Thoracic aorta (tissue), 2 donors: ENCODE data around the gene MRM1. TPM values are rescaled to one million over a fixed set of nuclear protein-coding genes. Genes with fewer than 3 reads are reported as not detected.

Experiments
- ATAC-seq: fragments of 150-250 bp; one replicate; pipeline ENCODE4 v1.8.0; 2017; ENCODE audit warnings: low read depth; ENCODE audit not compliant: insufficient number of reproducible peaks, low FRiP score
- DNase-seq: peaks from one replicate; pipeline ENCODE4 v3.0.0-alpha.2; 2020; ENCODE audit warnings: low spot score
- H3K27ac ChIP-seq, 2 donors: fragments of 200-600 bp; sonication (generic); 1 replicate in 1 of 2; 2 replicates in 1 of 2; pipeline ENCODE4 v1.5.1; 2016; ENCODE audit warnings: mild to moderate bottlenecking in 2 of 2, moderate library complexity in 2 of 2
- H3K27me3 ChIP-seq: fragments of 200-600 bp; sonication (generic); replicated peaks from 2 replicates; pipeline ENCODE4 v1.6.0; 2016; ENCODE audit warnings: mild to moderate bottlenecking; ENCODE audit not compliant: insufficient read depth
- H3K36me3 ChIP-seq: fragments of 200-600 bp; sonication (generic); one replicate; pipeline ENCODE4 v1.5.1; 2016
- H3K4me1 ChIP-seq, 2 donors: fragments of 200-600 bp; sonication (generic); 1 replicate in 1 of 2; 2 replicates in 1 of 2; pipeline versions ENCODE4 v1.5.1 to v1.6.0; 2016; ENCODE audit warnings: low read depth in 2 of 2, mild to moderate bottlenecking in 1 of 2; ENCODE audit not compliant: control insufficient read depth in 1 of 2
- H3K4me3 ChIP-seq: fragments of 200-600 bp; sonication (generic); 2 replicates; pipeline ENCODE4 v1.5.1; 2016; ENCODE audit warnings: mild to moderate bottlenecking
- H3K9me3 ChIP-seq: fragments of 200-600 bp; sonication (generic); 2 replicates; pipeline ENCODE4 v1.5.1; 2016
- total RNA-seq, 2 donors: library from RNA; depleted of rRNA; stranded (reverse); fragments of >200 nt; gene quantifications; one replicate each; pipeline versions ENCODE4 v1.1.0 to v1.2.3, GENCODE V29; 2016
- TF ChIP-seq, protein P1 (sequence below): fragments of 200-600 bp; sonication (generic); IDR thresholded peaks from one replicate; pipeline ENCODE4 v1.5.1; 2019; ENCODE audit warnings: antibody characterized with exemption

MRM1 gene, protein sequence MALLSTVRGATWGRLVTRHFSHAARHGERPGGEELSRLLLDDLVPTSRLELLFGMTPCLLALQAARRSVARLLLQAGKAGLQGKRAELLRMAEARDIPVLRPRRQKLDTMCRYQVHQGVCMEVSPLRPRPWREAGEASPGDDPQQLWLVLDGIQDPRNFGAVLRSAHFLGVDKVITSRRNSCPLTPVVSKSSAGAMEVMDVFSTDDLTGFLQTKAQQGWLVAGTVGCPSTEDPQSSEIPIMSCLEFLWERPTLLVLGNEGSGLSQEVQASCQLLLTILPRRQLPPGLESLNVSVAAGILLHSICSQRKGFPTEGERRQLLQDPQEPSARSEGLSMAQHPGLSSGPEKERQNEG
- 1 to 10 TPM; 3.8 to 3.9 TPM for total RNA-seq

- ATAC-seq (peak; percentile 64), DNase-seq (peak; percentile 82)
- Histone ChIP-seq H3K9me3 (no peaks in the 10 kb centered on the region), H3K27me3 (no peaks in the 10 kb centered on the region), H3K4me1 (peaks cover 16 to 22% of the 10 kb centered on the region in 2 donors), H3K36me3 (no peaks in the 10 kb centered on the region), H3K27ac (peak within 1 kb of the TSS; percentile 75 to 83), H3K4me3 (peak within 1 kb of the TSS; percentile 79)
- TF ChIP-seq, protein P1, sequence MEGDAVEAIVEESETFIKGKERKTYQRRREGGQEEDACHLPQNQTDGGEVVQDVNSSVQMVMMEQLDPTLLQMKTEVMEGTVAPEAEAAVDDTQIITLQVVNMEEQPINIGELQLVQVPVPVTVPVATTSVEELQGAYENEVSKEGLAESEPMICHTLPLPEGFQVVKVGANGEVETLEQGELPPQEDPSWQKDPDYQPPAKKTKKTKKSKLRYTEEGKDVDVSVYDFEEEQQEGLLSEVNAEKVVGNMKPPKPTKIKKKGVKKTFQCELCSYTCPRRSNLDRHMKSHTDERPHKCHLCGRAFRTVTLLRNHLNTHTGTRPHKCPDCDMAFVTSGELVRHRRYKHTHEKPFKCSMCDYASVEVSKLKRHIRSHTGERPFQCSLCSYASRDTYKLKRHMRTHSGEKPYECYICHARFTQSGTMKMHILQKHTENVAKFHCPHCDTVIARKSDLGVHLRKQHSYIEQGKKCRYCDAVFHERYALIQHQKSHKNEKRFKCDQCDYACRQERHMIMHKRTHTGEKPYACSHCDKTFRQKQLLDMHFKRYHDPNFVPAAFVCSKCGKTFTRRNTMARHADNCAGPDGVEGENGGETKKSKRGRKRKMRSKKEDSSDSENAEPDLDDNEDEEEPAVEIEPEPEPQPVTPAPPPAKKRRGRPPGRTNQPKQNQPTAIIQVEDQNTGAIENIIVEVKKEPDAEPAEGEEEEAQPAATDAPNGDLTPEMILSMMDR: peak; percentile 5
Measured at GRCh38 chr17:36601303-36602029, at the start of gene MRM1. Gene MRM1 (plus strand): TSS chr17:36601583. CDS start chr17:36601811, 228 bp downstream.

DNA sequence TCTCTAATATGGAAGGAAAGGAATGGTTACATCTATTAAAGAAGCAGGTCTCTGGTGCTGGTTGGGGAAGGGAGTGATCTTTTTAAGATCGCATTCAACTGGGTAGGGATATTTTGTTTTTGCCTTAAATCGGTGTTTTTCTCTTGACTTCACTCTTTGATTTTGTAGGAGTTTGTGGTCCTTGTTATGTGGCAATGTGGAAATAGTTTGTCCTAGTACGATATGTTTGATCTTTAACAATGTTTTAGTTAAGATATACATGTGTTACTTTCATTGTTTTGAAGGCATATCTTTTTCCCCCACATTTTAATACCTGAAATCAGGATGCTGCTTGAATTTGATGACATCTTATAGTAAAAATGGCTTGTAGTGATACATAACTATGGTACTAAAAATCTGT is 47.9 kb upstream of the MRM1 start:
- ATAC-seq: no peak
- Histone ChIP-seq H3K36me3 (peaks cover 30% of the 10 kb centered on the region), H3K9me3 (no peaks in the 10 kb centered on the region), H3K4me1 (peaks cover 12 to 57% of the 10 kb centered on the region in 2 donors), H3K27me3 (no peaks in the 10 kb centered on the region), H3K4me3 (no peak overlapping the region), H3K27ac (no peak overlapping the region)
- TF ChIP-seq, protein P1: no peak
- DNase-seq: no peak

DNA sequence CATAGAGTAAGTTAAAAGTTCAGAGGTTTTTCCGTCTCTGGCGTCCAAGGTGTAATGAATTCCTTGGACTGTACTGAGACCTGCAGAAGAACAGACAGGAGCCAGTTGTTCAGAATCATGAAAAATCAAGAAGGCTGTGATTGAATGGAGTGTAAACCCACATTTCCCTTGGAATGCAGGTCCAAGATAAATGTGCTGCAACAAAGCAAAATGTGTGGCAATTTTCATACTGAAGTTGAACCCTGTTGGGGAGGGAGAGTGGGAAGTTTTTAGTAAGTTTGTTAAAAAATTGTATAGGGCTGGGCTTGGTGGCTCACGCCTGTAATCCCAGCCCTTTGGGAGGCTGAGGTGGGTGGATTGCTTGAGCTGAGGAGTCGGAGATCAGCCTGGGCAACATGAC is 35.3 kb upstream of the MRM1 start:
- Histone ChIP-seq H3K4me1 (no peaks in the 10 kb centered on the region), H3K9me3 (no peaks in the 10 kb centered on the region), H3K27ac (no peak overlapping the region), H3K4me3 (no peak overlapping the region), H3K27me3 (no peaks in the 10 kb centered on the region), H3K36me3 (peaks cover 31% of the 10 kb centered on the region)
- ATAC-seq (no peak), DNase-seq (no peak)
- TF ChIP-seq, protein P1: no peak

DNA sequence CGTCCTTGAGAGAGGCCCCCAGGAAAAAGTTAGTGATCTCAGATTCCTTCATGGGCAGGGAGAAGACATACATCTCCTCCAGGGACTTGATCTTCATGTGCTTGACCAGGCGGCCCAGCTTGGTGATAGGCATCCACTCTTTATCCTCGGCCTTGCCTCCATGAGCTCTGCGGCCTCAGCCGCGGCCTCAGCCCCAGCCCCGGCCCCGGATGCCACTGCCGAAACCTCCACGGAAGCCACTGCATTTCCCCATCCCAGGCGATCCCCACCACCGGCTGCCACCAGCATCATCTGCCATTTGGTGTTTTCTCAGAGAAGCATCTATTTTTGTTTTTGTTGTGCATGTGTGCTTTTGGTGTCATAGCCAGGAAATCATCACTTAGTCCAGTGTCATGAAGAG is 26.4 kb upstream of the MRM1 start:
- H3K27me3 ChIP-seq: no peaks in the 10 kb centered on the region
- TF ChIP-seq, protein P1: no peak
- no peaks in the 10 kb centered on the region for H3K4me1 ChIP-seq
- no peak overlapping the region for H3K27ac ChIP-seq
- ATAC-seq (no peak), DNase-seq (no peak)
- no peaks in the 10 kb centered on the region for H3K9me3 ChIP-seq
- H3K36me3 ChIP-seq: peaks cover 43% of the 10 kb centered on the region
- H3K4me3 ChIP-seq: no peak overlapping the region

GRCh38 chr17:36576793-36577192 is 24.6 kb upstream of the MRM1 start:
- peaks cover 45% of the 10 kb centered on the region for H3K36me3 ChIP-seq
- no peaks in the 10 kb centered on the region for H3K9me3 ChIP-seq
- no peak overlapping the region for H3K4me3 ChIP-seq
- DNase-seq: no peak
- TF ChIP-seq, protein P1: no peak
- no peaks in the 10 kb centered on the region for H3K27me3 ChIP-seq
- H3K4me1 ChIP-seq: no peaks in the 10 kb centered on the region
- no peak for ATAC-seq
- H3K27ac ChIP-seq: no peak overlapping the region
